GM12878 (cell line): ENCODE data around the gene UBQLN4. TPM values are rescaled to one million over a fixed set of nuclear protein-coding genes. Genes with fewer than 3 reads are reported as not detected.

Experiments
- ATAC-seq: fragments of 200-7000 bp; cut with Tn5 transposase; 3 replicates; pipeline ENCODE4 v1.9.1; 2020; ENCODE audit warnings: mild to moderate bottlenecking, moderate library complexity
- BruUV-seq: library from RNA; stranded (reverse); fragments of 400-500 nt; replicated peaks from 2 replicates; lab custom pipeline; 2021; lab: Mats Ljungman, UMichigan
- CTCF ChIA-PET: fragments of 300-600 bp; sonication (Branson Sonifier 250); formaldehyde crosslinking; extraction: SDS; loops from one replicate; lab custom pipeline; 2021; ENCODE audit warnings: inconsistent platforms; lab: Yijun Ruan, JAX
- POLR2A ChIA-PET: fragments of 350-600 bp; formaldehyde crosslinking; extraction: SDS; loops from one replicate; lab custom pipeline; 2021; ENCODE audit warnings: inconsistent platforms; lab: Charles Lee
- RAD21 ChIA-PET: fragments of 300-600 bp; sonication (Branson Sonifier 250); formaldehyde crosslinking; loops from one replicate; lab custom pipeline; 2023; ENCODE audit warnings: antibody characterized with exemption; ENCODE audit not compliant: unreplicated experiment; lab: Charles Lee
- SMC1A ChIA-PET: fragments of 300-600 bp; sonication (Branson Sonifier 250); formaldehyde crosslinking; loops from one replicate; lab custom pipeline; 2023; ENCODE audit not compliant: unreplicated experiment, uncharacterized antibody; lab: Charles Lee
- DNase-seq: peaks from one replicate; pipeline ENCODE4 v3.0.0-alpha.2; 2011; ENCODE audit warnings: low read depth, low spot score
- FAIRE-seq: peaks from 3 replicates; lab custom pipeline; 2011; peaks lifted over from hg19 to GRCh38; lab: Jason Lieb, UNC
- H2AFZ ChIP-seq: 2 replicates; pipeline ENCODE4 v1.6.0; 2011; ENCODE audit warnings: low read depth, low read length, control low read depth; ENCODE audit not compliant: control insufficient read depth
- H3K27ac ChIP-seq: 2 replicates; pipeline ENCODE4 v1.5.1; 2011; ENCODE audit warnings: control low read depth; ENCODE audit not compliant: control insufficient read depth, insufficient read depth
- H3K27me3 ChIP-seq, 2 experiments: replicated peaks in 1 of 2; 2 replicates each; pipeline versions ENCODE4 v1.6.0 to v1.6.1; 2011; ENCODE audit warnings: low read length in 1 of 2; ENCODE audit not compliant: control insufficient read depth in 2 of 2, insufficient read depth in 2 of 2
- H3K36me3 ChIP-seq, 2 experiments: 2 replicates each; pipeline ENCODE4 v1.5.1; 2011; ENCODE audit warnings: low read length in 1 of 2; ENCODE audit not compliant: control insufficient read depth in 2 of 2, insufficient read depth in 2 of 2
- H3K4me1 ChIP-seq: 2 replicates; pipeline ENCODE4 v1.6.1; 2011; ENCODE audit warnings: mild to moderate bottlenecking, low read length, moderate library complexity, mixed read lengths; ENCODE audit not compliant: control insufficient read depth, insufficient read depth
- H3K4me2 ChIP-seq: 2 replicates; pipeline ENCODE4 v1.6.0; 2011; ENCODE audit warnings: control low read depth; ENCODE audit not compliant: control insufficient read depth, insufficient read depth
- H3K4me3 ChIP-seq: fragments of 200-600 bp; sonication (generic); 2 replicates; pipeline ENCODE4 v1.5.1; 2016
- H3K79me2 ChIP-seq: 2 replicates; pipeline ENCODE4 v1.6.0; 2011; ENCODE audit warnings: low read length; ENCODE audit not compliant: control insufficient read depth, insufficient read depth
- H3K9ac ChIP-seq: 2 replicates; pipeline ENCODE4 v1.8.0; 2011; ENCODE audit warnings: low read length, control low read depth, mixed read lengths; ENCODE audit not compliant: control insufficient read depth, insufficient read depth
- H3K9me3 ChIP-seq: replicated peaks from 3 replicates; pipeline ENCODE4 v1.5.1; 2011; ENCODE audit warnings: mild to moderate bottlenecking, low read length; ENCODE audit not compliant: control insufficient read depth, insufficient read depth
- H4K20me1 ChIP-seq: 2 replicates; pipeline ENCODE4 v1.6.0; 2011; ENCODE audit not compliant: control insufficient read depth, insufficient read depth
- CHD2 ChIP-seq: IDR thresholded peaks from 2 replicates; pipeline ENCODE4 v1.6.1; 2011; ENCODE audit warnings: low read depth, low read length, improper control_type of control experiment, borderline replicate concordance
- NFXL1 ChIP-seq: fragments of 450-650 bp; IDR thresholded peaks from 2 replicates; pipeline ENCODE4 v1.6.1; 2017; ENCODE audit warnings: antibody characterized with exemption, mild to moderate bottlenecking, borderline replicate concordance
- PKNOX1 ChIP-seq: fragments of 450-650 bp; IDR thresholded peaks from 2 replicates; pipeline ENCODE4 v1.6.1; 2016; ENCODE audit warnings: mild to moderate bottlenecking
- SMAD5 ChIP-seq: IDR thresholded peaks from 2 replicates; pipeline ENCODE4 v1.6.1; 2016; ENCODE audit warnings: antibody characterized with exemption, low read depth
- STAT1 ChIP-seq: fragments of 450-650 bp; conservative IDR thresholded peaks from 2 replicates; pipeline ENCODE4 v1.6.1; 2014; ENCODE audit warnings: antibody characterized with exemption, mild to moderate bottlenecking
- TBL1XR1 ChIP-seq: IDR thresholded peaks from 2 replicates; pipeline ENCODE4 v1.6.1; 2012; ENCODE audit warnings: low read depth, low read length, improper control_type of control experiment
- whole genome bisulfite sequencing: methylation state at CpG from one replicate; pipeline ENCODE4 v1.1.6; 2016; ENCODE audit warnings: low lambda C conversion rate; ENCODE audit not compliant: insufficient replicate concordance, insufficient coverage; ENCODE audit errors: missing lambda C conversion rate; 5-methylcytosine and 5-hydroxymethylcytosine counted together
- in situ Hi-C: fragments of 300-500 bp; cut with MboI; formaldehyde crosslinking; loops from 9 replicates; pipeline ENCODE4 v1.14.3; 2018; ENCODE audit warnings: mixed read lengths
- intact Hi-C: fragments of 100-400 bp; cut with micrococcal nuclease; formaldehyde crosslinking; loops from one replicate; pipeline ENCODE4 v1.14.2; 2022; ENCODE audit not compliant: unreplicated experiment
- polyA plus RNA-seq, 11 experiments: library from polyadenylated mRNA; depleted of rRNA in 4 of 11; unstranded in 6 of 11; stranded (reverse) in 5 of 11; fragments of >200 nt; fragmentation: Nextera tagmentation in 4 of 11; fragmentation: Illumina TruSeq in 1 of 11; extraction: Ambion mirVana in 4 of 11; extraction: Trizol in 1 of 11; gene quantifications; 1 replicate in 1 of 11; 2 replicates in 10 of 11; pipeline versions ENCODE4 v1.2.1 to v1.2.3, GENCODE V29; 2011 to 2016; ENCODE audit warnings: inconsistent platforms in 2 of 11, missing spikeins in 2 of 11, low read depth in 1 of 11
- total RNA-seq, 4 experiments: library from RNA; depleted of rRNA in 3 of 4; stranded (reverse); fragments of >200 nt in 3 of 4; fragmentation: Illumina TruSeq in 1 of 4; extraction: Trizol in 1 of 4; gene quantifications; 2 replicates each; pipeline versions ENCODE4 v1.2.1 to v1.2.3, GENCODE V29; 2013 to 2021

The UBQLN4 gene
- total and polyA plus RNA-seq, 10 of the 15 experiments (the other 5 are each of a cell fraction or from before 2014, with no cell fraction given), result 10.0 to 44.6 (median 19.7) TPM

- no peak for DNase-seq
- Histone ChIP-seq H3K4me3 (no peak overlapping the region), H3K4me1 (peaks cover 35% of the 10 kb centered on the region), H3K27ac (no peak overlapping the region), H2AFZ (no peak overlapping the region), H3K36me3 (peaks cover 13 to 23% of the 10 kb centered on the region in 2 experiments), H4K20me1 (no peaks in the 10 kb centered on the region), H3K9me3 (no peaks in the 10 kb centered on the region), H3K27me3 (no peaks in the 10 kb centered on the region), H3K4me2 (no peak overlapping the region), H3K9ac (no peak overlapping the region), H3K79me2 (peaks cover 12% of the 10 kb centered on the region)
- intact Hi-C loops (no loop called here), in situ Hi-C loops (no loop called here)
- SMC1A ChIA-PET, result interaction anchor here (1.9 to 2.0 kb wide), 2 partner anchors 25 to 77 kb away, joined by 6 to 8 read pairs; no protein-coding TSS in a partner anchor
- BruUV-seq, result no TSS peak
- 99% methylated on average over 7 of the region's 7 CpGs for WGBS
- RAD21 ChIA-PET, result interaction anchor here (1.4 kb wide), 1 partner anchor 25 kb away, joined by 3 read pairs; no protein-coding TSS in a partner anchor
- CTCF ChIA-PET, result interaction anchor here (1.8 to 2.5 kb wide), 2 partner anchors 52 to 77 kb away, joined by 8 to 11 read pairs; no protein-coding TSS in a partner anchor
- peak; percentile 47 for FAIRE-seq
- no peak for ATAC-seq
- TF ChIP-seq NFXL1 (no peak), STAT1 (no peak), SMAD5 (no peak), PKNOX1 (no peak), TBL1XR1 (no peak), CHD2 (no peak)
- POLR2A ChIA-PET, result interaction anchor here (0.9 kb wide), 1 partner anchor 9 kb away, joined by 4 read pairs; no protein-coding TSS in a partner anchor
Observed at GRCh38 chr1:156014829-156015228, 38.8 kb downstream of the UBQLN4 start.
